ENCODE results near the gene TRAPPC2. TPM values are rescaled to one million over a fixed set of nuclear protein-coding genes. Genes with fewer than 3 reads are reported as not detected.
A peak's percentile ranks its signal among the peaks of the same experiment; 100 is the strongest.

The TRAPPC2 gene
- total RNA-seq, 6 experiments from 2014 or later, result 9.2 to 13.8 (median 10.2) TPM

DNA sequence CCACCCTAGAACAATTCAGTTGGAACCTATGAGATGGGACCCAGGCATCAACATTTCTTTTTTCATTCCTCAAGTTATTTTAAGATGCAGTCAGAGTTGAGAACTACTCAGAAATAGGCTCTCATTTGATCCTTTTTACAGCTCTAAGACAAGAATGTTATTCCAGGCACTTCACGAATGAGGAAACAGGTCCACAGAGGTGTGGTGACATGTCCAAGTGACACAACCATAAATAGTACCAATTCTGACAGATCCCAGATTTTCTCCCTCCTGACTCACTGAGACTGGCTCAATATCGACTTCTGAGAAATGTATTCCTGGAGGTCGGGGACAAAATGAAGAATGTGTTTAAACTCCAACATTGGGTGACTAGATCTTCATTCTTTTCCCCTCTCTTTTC lies 70.4 kb downstream of the TRAPPC2 start:
- DNase-seq, result no peak
- Mint-ChIP-seq H3K4me1 (ENCODE audit: low read depth) (peaks cover 35% of the 10 kb centered on the region), H3K27me3 (ENCODE audit: insufficient read depth) (no peaks in the 10 kb centered on the region), H3K27ac (peak overlapping the region; percentile 21; the same call in 1 of the 2 replicates), H3K9me3 (no peaks in the 10 kb centered on the region), H3K36me3 (ENCODE audit: low read depth) (peaks cover 5% of the 10 kb centered on the region), H3K4me3 (no peak overlapping the region)
- TF ChIP-seq, protein P1, sequence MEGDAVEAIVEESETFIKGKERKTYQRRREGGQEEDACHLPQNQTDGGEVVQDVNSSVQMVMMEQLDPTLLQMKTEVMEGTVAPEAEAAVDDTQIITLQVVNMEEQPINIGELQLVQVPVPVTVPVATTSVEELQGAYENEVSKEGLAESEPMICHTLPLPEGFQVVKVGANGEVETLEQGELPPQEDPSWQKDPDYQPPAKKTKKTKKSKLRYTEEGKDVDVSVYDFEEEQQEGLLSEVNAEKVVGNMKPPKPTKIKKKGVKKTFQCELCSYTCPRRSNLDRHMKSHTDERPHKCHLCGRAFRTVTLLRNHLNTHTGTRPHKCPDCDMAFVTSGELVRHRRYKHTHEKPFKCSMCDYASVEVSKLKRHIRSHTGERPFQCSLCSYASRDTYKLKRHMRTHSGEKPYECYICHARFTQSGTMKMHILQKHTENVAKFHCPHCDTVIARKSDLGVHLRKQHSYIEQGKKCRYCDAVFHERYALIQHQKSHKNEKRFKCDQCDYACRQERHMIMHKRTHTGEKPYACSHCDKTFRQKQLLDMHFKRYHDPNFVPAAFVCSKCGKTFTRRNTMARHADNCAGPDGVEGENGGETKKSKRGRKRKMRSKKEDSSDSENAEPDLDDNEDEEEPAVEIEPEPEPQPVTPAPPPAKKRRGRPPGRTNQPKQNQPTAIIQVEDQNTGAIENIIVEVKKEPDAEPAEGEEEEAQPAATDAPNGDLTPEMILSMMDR (IDR thresholded peaks at IDR 0.05), result no peak

DNA sequence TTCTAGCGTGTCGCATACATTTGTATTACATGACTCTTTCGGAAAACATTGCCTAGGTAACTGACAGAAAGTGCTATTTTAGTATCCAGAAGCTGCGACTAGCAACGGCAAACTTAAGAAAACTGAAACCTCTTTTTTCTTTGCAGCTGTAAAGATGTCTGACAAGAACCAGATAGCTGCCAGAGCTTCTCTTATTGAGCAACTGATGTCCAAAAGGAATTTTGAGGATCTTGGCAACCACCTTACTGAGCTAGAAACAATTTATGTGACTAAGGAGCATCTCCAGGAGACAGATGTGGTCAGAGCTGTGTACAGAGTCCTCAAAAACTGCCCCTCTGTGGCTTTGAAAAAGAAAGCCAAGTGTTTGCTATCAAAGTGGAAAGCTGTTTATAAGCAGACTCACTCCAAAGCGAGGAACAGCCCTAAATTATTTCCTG lies 72.0 kb downstream of the TRAPPC2 start:
- Mint-ChIP-seq H3K27ac (peak overlapping the region; percentile 29), H3K4me3 (peak overlapping the region; percentile 66), H3K4me1 (ENCODE audit: low read depth) (peaks cover 37% of the 10 kb centered on the region), H3K27me3 (ENCODE audit: insufficient read depth) (no peaks in the 10 kb centered on the region), H3K36me3 (ENCODE audit: low read depth) (peaks cover 5% of the 10 kb centered on the region), H3K9me3 (no peaks in the 10 kb centered on the region)
- TF ChIP-seq, protein P1 (IDR thresholded peaks at IDR 0.05), result no peak
- DNase-seq, result peak; percentile 59

Other genes starting within 250 kb of the TRAPPC2 start
- gene EGFL6, start 165.0 kb downstream of the TRAPPC2 start, total RNA-seq (2021; fragmentation: NEBNext Ultra II Directional; extraction: Animal tissue kit (Norgen Biotek cat#: 25700)), result not detected
- 1 to 10 TPM in 5 of 6 experiments, under 1 TPM in 1; 0.99 to 1.7 (median 1.1) TPM for gene TCEANC, start 81.5 kb downstream of the TRAPPC2 start, total RNA-seq (2021; fragmentation: NEBNext Ultra II Directional; extraction: Animal tissue kit (Norgen Biotek cat#: 25700))
- gene RAB9A, start 45.5 kb downstream of the TRAPPC2 start, total RNA-seq (2021; fragmentation: NEBNext Ultra II Directional; extraction: Animal tissue kit (Norgen Biotek cat#: 25700)), result 10 to 100 TPM; 13.5 to 18.3 (median 15.1) TPM
- gene OFD1, start 128 bp upstream of the TRAPPC2 start, total RNA-seq (2021; fragmentation: NEBNext Ultra II Directional; extraction: Animal tissue kit (Norgen Biotek cat#: 25700)), result 10 to 100 TPM in 3 of 6 experiments, 1 to 10 TPM in 3; 9.1 to 11.0 (median 10.1) TPM
- gene GPM6B, start 82.5 kb upstream of the TRAPPC2 start, total RNA-seq (2021; fragmentation: NEBNext Ultra II Directional; extraction: Animal tissue kit (Norgen Biotek cat#: 25700)), result not detected

Measured in HFFc6 (cell line).